ENCODE results near the gene AIF1L.

DNA sequence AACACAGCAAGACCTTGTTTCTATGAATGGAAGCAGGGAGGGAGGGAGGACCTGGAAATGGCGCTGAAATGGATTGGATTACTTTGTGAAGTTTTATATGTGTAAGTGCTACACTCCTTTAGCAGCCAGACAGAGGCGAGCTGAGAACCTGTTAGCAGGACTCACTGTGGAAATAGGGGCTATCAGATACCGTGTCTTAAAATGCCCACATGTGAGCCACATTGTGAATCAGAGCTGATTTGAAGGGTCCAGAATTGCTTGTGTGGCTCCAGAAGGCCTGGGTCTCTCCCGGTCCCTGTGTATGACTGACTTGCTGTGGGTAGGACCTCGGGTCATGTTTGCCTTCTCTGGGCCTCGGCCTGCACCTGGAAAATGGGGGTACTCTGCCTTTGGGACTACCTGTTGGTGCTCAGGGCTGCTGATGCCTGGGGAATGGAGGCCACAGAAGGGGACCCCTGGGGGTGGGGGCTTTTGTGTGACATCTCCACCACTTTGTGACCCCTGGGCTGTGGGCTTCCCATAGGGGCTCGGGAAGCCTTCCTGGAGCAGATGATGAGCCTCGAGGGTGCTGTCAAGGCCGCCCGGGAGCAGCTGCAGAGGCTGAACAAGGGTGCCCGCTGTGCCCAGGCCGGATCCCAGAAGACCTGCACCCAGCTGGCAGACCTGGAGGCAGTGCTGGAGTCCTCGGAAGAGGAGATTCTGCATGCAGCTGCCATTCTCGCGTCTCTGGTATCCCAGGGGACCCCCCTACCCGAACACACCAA is 24.0 kb upstream of the AIF1L start:
- TF ChIP-seq, protein P1, sequence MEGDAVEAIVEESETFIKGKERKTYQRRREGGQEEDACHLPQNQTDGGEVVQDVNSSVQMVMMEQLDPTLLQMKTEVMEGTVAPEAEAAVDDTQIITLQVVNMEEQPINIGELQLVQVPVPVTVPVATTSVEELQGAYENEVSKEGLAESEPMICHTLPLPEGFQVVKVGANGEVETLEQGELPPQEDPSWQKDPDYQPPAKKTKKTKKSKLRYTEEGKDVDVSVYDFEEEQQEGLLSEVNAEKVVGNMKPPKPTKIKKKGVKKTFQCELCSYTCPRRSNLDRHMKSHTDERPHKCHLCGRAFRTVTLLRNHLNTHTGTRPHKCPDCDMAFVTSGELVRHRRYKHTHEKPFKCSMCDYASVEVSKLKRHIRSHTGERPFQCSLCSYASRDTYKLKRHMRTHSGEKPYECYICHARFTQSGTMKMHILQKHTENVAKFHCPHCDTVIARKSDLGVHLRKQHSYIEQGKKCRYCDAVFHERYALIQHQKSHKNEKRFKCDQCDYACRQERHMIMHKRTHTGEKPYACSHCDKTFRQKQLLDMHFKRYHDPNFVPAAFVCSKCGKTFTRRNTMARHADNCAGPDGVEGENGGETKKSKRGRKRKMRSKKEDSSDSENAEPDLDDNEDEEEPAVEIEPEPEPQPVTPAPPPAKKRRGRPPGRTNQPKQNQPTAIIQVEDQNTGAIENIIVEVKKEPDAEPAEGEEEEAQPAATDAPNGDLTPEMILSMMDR (IDR thresholded peaks at IDR 0.05) = no peak
- TF ChIP-seq POLR2A (IDR thresholded peaks at IDR 0.05) (no peak), POLR2AphosphoS5 (IDR thresholded peaks at IDR 0.05) (no peak)
